ENCODE data around the gene PTPRN2. TPM values are rescaled to one million over a fixed set of nuclear protein-coding genes. Genes with fewer than 3 reads are reported as not detected.

Gene PTPRN2
- total and polyA plus RNA-seq, 2 donors (not counting 1 experiment from before 2014, with no cell fraction given), result 0.54 to 1.2 TPM

DNA sequence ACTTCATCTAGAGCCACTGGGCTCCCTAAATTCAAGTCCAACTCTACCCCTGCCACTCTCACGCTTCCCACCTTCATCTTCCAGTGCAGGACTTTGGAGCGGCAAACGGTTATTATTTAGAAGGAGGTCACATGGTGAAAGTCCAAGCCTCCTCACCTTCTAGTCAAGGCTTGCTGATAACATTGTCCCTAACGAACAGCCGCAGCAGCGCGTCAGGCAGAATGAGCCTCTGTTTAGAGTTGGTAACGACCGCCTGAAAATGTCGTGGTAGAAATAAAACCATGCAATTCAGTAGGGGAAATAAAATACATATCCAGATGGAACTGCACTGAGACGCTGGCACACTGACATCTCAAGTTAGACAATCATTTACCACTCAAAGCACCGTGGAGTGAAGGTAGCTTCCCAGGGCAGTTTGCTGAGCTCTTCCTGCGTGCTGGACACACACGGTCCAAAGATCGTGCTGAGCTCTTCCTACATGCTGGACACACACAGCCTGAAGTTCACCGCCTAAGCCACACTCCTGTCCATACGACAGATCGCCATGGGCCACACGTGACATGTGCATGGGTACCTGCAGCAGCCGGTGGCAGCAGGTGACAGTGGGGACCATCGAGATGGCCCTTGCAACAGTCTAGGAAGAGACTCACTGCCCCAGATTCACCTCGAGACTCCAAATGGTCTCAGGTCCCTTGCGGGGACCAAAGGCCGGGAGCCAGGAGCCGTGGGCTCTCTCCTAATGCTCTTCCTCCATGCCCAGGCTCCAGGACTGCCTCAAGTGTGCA lies 323.5 kb downstream of the PTPRN2 start:
- TF ChIP-seq, protein P1, sequence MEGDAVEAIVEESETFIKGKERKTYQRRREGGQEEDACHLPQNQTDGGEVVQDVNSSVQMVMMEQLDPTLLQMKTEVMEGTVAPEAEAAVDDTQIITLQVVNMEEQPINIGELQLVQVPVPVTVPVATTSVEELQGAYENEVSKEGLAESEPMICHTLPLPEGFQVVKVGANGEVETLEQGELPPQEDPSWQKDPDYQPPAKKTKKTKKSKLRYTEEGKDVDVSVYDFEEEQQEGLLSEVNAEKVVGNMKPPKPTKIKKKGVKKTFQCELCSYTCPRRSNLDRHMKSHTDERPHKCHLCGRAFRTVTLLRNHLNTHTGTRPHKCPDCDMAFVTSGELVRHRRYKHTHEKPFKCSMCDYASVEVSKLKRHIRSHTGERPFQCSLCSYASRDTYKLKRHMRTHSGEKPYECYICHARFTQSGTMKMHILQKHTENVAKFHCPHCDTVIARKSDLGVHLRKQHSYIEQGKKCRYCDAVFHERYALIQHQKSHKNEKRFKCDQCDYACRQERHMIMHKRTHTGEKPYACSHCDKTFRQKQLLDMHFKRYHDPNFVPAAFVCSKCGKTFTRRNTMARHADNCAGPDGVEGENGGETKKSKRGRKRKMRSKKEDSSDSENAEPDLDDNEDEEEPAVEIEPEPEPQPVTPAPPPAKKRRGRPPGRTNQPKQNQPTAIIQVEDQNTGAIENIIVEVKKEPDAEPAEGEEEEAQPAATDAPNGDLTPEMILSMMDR (conservative IDR thresholded peaks at IDR 0.05 in 1 of 2, IDR thresholded peaks at IDR 0.05 in 1 of 2; ENCODE audit: low read depth in 1 of 2, low read length in 2 of 2), result no peak
- TF ChIP-seq EZH2 (IDR thresholded peaks at IDR 0.05; ENCODE audit: low read length, missing control alignments), result no peak
- no peak overlapping the region for H2AFZ ChIP-seq (ENCODE audit: low read length)
- no peak overlapping the region for H3K9ac ChIP-seq (ENCODE audit: insufficient read depth, low read length)
- H3K9me3 ChIP-seq (ENCODE audit: control insufficient read depth, insufficient read depth, low read depth, low read length), result peaks cover 15% of the 10 kb centered on the region
- no peak overlapping the region for H3K4me3 ChIP-seq (replicated peaks in 1 of 4; ENCODE audit: control extremely low read depth in 1 of 4, insufficient read depth in 1 of 4, low read depth in 3 of 4, low read length in 4 of 4)
- no peak overlapping the region for H3K4me2 ChIP-seq (ENCODE audit: extremely low read depth, insufficient read depth, low read length)
- no peak for DNase-seq (ENCODE audit: low read depth in 2 of 2)
- no peaks in the 10 kb centered on the region for H3K79me2 ChIP-seq (ENCODE audit: control insufficient read depth, insufficient read depth, low read length)
- H3K27ac ChIP-seq (ENCODE audit: insufficient read depth, low read length), result no peak overlapping the region
- H3K27me3 ChIP-seq (ENCODE audit: control insufficient read depth, insufficient read depth, low read length), result no peaks in the 10 kb centered on the region
- H3K36me3 ChIP-seq (ENCODE audit: control insufficient read depth, insufficient read depth, low read length), result no peaks in the 10 kb centered on the region
- no peaks in the 10 kb centered on the region for H3K4me1 ChIP-seq (ENCODE audit: control insufficient read depth, extremely low read depth, insufficient read depth, low read length)
- no peaks in the 10 kb centered on the region for H4K20me1 ChIP-seq (ENCODE audit: control insufficient read depth, extremely low read depth, insufficient read depth, low read length)

GRCh38 chr7:158263110-158263963 lies 324.3 kb downstream of the PTPRN2 start:
- DNase-seq (ENCODE audit: low read depth in 2 of 2), result no peak
- Histone ChIP-seq H4K20me1 (ENCODE audit: control insufficient read depth, extremely low read depth, insufficient read depth, low read length) (no peaks in the 10 kb centered on the region), H3K4me1 (ENCODE audit: control insufficient read depth, extremely low read depth, insufficient read depth, low read length) (no peaks in the 10 kb centered on the region), H3K36me3 (ENCODE audit: control insufficient read depth, insufficient read depth, low read length) (no peaks in the 10 kb centered on the region), H3K9me3 (ENCODE audit: control insufficient read depth, insufficient read depth, low read depth, low read length) (peaks cover 15% of the 10 kb centered on the region), H3K27ac (ENCODE audit: insufficient read depth, low read length) (no peak overlapping the region), H3K4me3 (replicated peaks in 1 of 4; ENCODE audit: control extremely low read depth in 1 of 4, insufficient read depth in 1 of 4, low read depth in 3 of 4, low read length in 4 of 4) (no peak overlapping the region), H3K9ac (ENCODE audit: insufficient read depth, low read length) (no peak overlapping the region), H3K79me2 (ENCODE audit: control insufficient read depth, insufficient read depth, low read length) (no peaks in the 10 kb centered on the region), H3K27me3 (ENCODE audit: control insufficient read depth, insufficient read depth, low read length) (no peaks in the 10 kb centered on the region), H3K4me2 (ENCODE audit: extremely low read depth, insufficient read depth, low read length) (no peak overlapping the region), H2AFZ (ENCODE audit: low read length) (no peak overlapping the region)
- no peak for TF ChIP-seq EZH2 (IDR thresholded peaks at IDR 0.05; ENCODE audit: low read length, missing control alignments)
- TF ChIP-seq, protein P1 (conservative IDR thresholded peaks at IDR 0.05 in 1 of 2, IDR thresholded peaks at IDR 0.05 in 1 of 2; ENCODE audit: low read depth in 1 of 2, low read length in 2 of 2), result no peak

All from fibroblast of lung (primary cell).